GM18517 (cell line): ENCODE data around the gene NOM1.
"Not testable (repeated sequence)": the region's sequence is repeated elsewhere in the genome, so short reads cannot be mapped to it uniquely, and the experiment has no call there.

Experiments used
- ATAC-seq: cut with Tn5 transposase; IDR thresholded peaks from one replicate; pipeline ENCODE4 v1.9.1; 2021; ENCODE audit warnings: mild to moderate bottlenecking, moderate library complexity; ENCODE audit not compliant: unreplicated experiment

Gene NOM1, protein sequence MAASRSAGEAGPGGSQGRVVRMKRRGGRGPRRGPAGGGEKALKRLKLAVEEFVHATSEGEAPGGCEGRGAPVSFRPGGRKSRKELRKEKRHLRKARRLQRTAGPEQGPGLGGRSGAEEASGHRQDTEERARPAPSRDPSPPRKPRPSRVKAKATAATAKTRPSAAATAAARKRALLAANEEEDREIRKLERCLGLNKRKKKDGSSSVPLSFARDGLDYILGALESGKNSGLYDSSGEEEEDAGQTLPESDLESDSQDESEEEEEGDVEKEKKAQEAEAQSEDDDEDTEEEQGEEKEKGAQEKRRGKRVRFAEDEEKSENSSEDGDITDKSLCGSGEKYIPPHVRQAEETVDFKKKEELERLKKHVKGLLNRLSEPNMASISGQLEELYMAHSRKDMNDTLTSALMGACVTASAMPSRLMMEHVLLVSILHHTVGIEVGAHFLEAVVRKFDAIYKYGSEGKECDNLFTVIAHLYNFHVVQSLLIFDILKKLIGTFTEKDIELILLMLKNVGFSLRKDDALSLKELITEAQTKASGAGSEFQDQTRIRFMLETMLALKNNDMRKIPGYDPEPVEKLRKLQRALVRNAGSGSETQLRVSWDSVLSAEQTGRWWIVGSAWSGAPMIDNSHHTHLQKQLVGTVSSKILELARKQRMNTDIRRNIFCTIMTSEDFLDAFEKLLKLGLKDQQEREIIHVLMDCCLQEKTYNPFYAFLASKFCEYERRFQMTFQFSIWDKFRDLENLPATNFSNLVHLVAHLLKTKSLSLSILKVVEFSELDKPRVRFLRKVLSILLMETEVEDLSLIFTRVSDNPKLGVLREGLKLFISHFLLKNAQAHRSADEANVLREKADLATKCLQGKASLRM

GRCh38 chr7:156949541-156950380 lies at the start of gene NOM1:
Gene NOM1, plus strand, starts transcription at chr7:156949712. Its CDS starts 26 bp downstream, at chr7:156949738.
- peak; percentile 80 for ATAC-seq

GRCh38 chr7:156900093-156900492 lies 49.4 kb upstream of the NOM1 start:
- ATAC-seq, result not testable (repeated sequence)

DNA sequence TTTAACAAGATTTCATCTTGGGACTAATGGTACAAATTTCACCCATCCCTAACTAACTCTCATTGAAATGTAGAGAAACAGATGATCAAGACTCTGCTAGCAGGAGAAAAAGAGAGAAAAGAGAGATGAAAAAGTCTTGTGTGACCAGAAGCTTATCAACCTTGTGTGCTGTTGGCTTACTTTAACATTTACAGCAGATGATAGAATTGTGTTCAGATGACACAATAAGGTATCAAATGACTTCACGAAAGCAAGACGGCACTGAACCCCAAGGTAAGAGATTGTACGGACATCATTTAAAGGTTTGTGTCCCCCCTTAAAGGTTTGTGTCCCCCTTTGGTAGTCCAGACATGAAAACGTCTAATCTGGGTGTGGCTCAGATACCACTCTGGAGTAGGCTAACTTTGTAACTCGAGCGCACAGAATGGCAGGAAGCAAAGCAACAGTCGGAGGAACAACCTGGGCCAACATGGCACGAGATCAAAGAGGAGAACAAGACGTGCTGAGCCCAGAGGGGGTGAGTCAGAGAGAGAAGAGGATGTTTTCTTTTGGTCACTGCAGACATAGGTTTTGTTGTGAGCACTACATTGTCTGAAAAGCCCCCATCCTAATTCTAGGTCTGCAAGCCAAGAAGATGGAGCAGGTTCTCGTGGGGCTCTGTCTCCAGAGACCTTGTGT lies 46.1 kb upstream of the NOM1 start:
- ATAC-seq, result no peak

DNA sequence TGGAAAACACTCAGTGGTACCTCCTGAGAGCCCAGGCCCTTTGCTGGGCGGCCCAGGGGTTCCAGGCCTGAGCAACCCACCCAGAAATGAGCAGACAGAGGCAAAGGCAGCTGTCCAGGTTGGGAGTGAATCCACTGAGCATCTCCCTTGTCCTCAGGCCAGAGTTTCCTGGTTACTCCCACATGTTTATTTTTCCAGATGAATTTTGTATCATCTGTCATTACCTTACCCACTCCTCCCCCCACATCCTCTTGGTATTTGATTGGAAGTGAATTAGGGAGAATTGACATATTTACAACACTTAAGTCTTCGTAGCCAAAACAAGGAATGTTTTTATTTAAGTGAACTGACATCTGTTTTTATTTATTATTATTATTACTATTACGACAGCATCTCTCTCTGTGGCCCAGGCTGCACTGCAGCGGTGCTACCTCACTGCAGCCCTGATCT lies 43.3 kb upstream of the NOM1 start:
- no peak for ATAC-seq

- ATAC-seq, result no peak
These were observed 41.9 kb upstream of the NOM1 start for GRCh38 chr7:156907656-156908055.

GRCh38 chr7:156909574-156910252 lies 39.8 kb upstream of the NOM1 start:
- ATAC-seq, result not testable (repeated sequence)

DNA sequence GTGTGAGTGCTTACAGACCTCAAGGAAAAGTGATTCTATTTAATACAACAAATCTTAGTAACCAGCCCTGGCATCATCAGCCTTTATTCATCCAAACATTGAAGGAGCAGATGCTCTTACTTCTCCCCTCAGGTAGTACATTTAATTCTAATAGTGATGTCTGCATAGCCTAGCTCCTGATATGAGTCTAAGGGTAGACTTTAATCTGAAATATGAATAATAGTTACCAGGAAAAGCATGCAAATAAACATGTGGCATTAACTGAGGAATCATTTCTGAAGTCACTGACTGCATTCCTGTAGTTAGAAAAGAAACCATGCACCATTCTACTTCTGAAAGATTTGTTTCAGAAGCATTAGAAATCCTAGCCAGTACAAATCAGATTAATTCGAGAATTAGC lies 30.9 kb upstream of the NOM1 start:
- ATAC-seq, result no peak

- no peak for ATAC-seq
These were observed 30.3 kb upstream of the NOM1 start for GRCh38 chr7:156919132-156919713.

DNA sequence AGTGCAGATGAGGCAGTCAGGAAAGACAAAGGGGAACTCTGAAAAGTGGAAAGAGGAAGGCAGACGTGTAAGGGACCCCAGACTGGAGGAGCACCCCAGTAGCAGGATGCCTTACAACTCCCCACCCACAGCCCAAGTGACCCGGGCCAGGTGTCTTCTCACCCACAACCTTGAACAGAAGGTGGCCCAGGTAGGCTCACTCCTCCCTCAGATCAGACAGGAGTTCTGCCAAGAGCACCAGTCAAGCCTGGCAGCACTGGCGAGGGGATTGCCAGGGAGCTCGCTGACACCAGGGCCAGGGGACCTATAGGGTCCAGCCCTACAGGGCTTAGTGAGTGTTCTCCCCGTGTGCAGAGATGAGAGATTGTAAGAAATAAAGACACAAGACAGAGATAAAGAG lies 29.4 kb upstream of the NOM1 start:
- ATAC-seq, result no peak

GRCh38 chr7:156920487-156921373 lies 28.8 kb upstream of the NOM1 start:
- ATAC-seq, result not testable (repeated sequence)

DNA sequence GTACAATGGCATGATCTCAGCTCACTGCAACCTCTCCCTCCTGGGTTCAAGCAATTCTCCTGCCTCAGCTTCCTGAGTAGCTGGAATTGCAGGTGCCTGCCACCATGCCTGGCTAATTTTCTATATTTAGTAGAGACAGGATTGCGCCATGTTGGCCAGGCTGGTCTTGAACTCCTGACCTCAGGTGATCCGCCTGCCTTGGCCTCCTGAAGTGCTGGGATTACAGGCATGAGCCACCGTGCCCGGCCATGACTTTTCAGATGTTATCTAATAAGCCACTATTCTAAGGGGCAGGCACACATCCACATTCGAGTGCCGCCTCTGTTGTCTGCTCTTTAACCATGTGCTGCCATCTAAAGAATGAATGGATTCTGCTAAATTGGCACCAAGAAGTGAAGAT lies 27.2 kb upstream of the NOM1 start:
- ATAC-seq, result not testable (repeated sequence)

- not testable (repeated sequence) for ATAC-seq
These were observed 23.7 kb upstream of the NOM1 start for GRCh38 chr7:156925821-156926220.

DNA sequence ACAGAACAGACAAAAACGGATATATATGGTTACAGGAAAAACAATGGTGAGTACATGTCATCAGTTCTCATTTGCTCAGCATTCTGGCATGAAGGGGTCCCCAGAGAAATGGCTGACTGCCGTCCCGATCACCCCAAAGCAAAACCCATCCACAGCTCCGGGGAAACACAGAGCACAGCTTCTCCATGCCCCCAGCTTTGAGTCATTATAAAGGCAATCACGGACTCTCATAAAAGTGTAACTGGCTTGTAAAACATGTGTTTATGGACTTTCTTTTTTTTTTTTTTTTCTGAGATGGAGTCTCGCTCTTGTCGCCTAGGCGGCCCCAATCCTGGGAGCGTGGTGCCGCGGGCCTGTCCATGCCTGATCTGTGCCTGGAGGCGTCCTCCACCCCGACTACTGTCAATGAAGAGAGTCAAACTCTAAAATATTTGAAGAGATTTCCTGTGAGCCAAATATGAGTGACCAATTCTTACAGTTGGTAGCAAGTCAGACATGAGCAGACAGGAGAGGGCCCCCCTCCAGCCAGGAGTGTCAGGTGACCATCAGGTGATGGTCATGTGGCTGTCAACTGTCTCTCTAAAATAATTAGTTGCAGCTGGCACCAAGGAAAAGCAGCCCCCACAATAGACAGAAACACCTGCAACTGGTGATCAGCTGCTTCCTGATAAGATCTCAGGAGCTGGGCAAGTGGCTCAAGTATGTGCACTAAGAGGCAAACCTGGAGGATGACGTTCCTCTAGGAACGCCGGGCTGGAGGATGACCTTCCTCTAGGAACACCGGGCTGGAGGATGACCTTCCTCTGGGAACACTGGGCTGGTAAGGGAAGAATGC lies 21.7 kb upstream of the NOM1 start:
- no peak for ATAC-seq

- ATAC-seq, result no peak
These were observed 21.1 kb upstream of the NOM1 start for GRCh38 chr7:156928406-156928747.

GRCh38 chr7:156929789-156930539 lies 19.5 kb upstream of the NOM1 start:
- no peak for ATAC-seq

- ATAC-seq, result no peak
These were observed 17.5 kb upstream of the NOM1 start for GRCh38 chr7:156932006-156932405.

- ATAC-seq, result no peak
These were observed 14.3 kb upstream of the NOM1 start for GRCh38 chr7:156935250-156935649.
